HG03442 (cell line): ENCODE results near the gene WASF3.
"Not testable (repeated sequence)": the region's sequence is repeated elsewhere in the genome, so short reads cannot be mapped to it uniquely, and the experiment has no call there.

Experiments used
- ATAC-seq: cut with Tn5 transposase; IDR thresholded peaks from one replicate; pipeline ENCODE4 v1.9.1; 2021; ENCODE audit warnings: mild to moderate bottlenecking, moderate library complexity; ENCODE audit not compliant: unreplicated experiment

The WASF3 gene

GRCh38 chr13:26626271-26626670 is 68.8 kb downstream of the WASF3 start:
- ATAC-seq = no peak

GRCh38 chr13:26628706-26629105 is 71.2 kb downstream of the WASF3 start:
- no peak for ATAC-seq

GRCh38 chr13:26629260-26629825 is 71.9 kb downstream of the WASF3 start:
- no peak for ATAC-seq

GRCh38 chr13:26635634-26636033 is 78.2 kb downstream of the WASF3 start:
- not testable (repeated sequence) for ATAC-seq

- ATAC-seq = not testable (repeated sequence)
Observed at GRCh38 chr13:26636073-26636472, 78.6 kb downstream of the WASF3 start.

GRCh38 chr13:26646603-26647002 is 89.1 kb downstream of the WASF3 start:
- ATAC-seq = no peak

- ATAC-seq = no peak
Observed at GRCh38 chr13:26651234-26651633, 93.8 kb downstream of the WASF3 start.

GRCh38 chr13:26653310-26653709 is 95.8 kb downstream of the WASF3 start:
- no peak for ATAC-seq

- ATAC-seq = no peak
Observed at GRCh38 chr13:26653842-26654241, 96.4 kb downstream of the WASF3 start.

- no peak for ATAC-seq
Observed at GRCh38 chr13:26656919-26657318, 99.4 kb downstream of the WASF3 start.

GRCh38 chr13:26658448-26659385 is 101.2 kb downstream of the WASF3 start:
- no peak for ATAC-seq

- ATAC-seq = no peak
Observed at GRCh38 chr13:26660185-26660584, 102.7 kb downstream of the WASF3 start.

- ATAC-seq = no peak
Observed at GRCh38 chr13:26660766-26661165, 103.3 kb downstream of the WASF3 start.

- no peak for ATAC-seq
Observed at GRCh38 chr13:26663791-26664190, 106.3 kb downstream of the WASF3 start.

GRCh38 chr13:26664286-26664685 is 106.8 kb downstream of the WASF3 start:
- ATAC-seq = no peak

- ATAC-seq = no peak
Observed at GRCh38 chr13:26664876-26665275, 107.4 kb downstream of the WASF3 start.

- ATAC-seq = no peak
Observed at GRCh38 chr13:26668357-26669146, 111.1 kb downstream of the WASF3 start.

GRCh38 chr13:26673890-26674289 is 116.4 kb downstream of the WASF3 start:
- ATAC-seq = no peak

- ATAC-seq = no peak
Observed at GRCh38 chr13:26677156-26677555, 119.7 kb downstream of the WASF3 start.

- ATAC-seq = no peak
Observed at GRCh38 chr13:26678330-26678729, 120.8 kb downstream of the WASF3 start.

GRCh38 chr13:26678796-26679195 is 121.3 kb downstream of the WASF3 start:
- ATAC-seq = no peak
